SK-N-SH treated with all-trans-retinoic acid at 6 μM for 48 hours (cell line): Measurements from ENCODE around the gene ASS1.

Experiments
- ISL1 ChIP-seq: fragments of 250-450 bp; sonication (Bioruptor Pico); IDR thresholded peaks from 2 replicates; pipeline ENCODE4 v2.1.2; 2022; ENCODE audit warnings: mild to moderate bottlenecking, moderate library complexity
- PATZ1 ChIP-seq: fragments of 250-450 bp; sonication (Bioruptor Pico); IDR thresholded peaks from 2 replicates; pipeline ENCODE4 v1.8.0; 2020; ENCODE audit warnings: mild to moderate bottlenecking, moderate library complexity, borderline replicate concordance
- RARB ChIP-seq: fragments of 250-450 bp; sonication (Bioruptor Pico); IDR thresholded peaks from 2 replicates; pipeline ENCODE4 v1.8.0; 2021; ENCODE audit warnings: mild to moderate bottlenecking, moderate library complexity
- TCF4 ChIP-seq: fragments of 250-450 bp; sonication (Bioruptor Pico); IDR thresholded peaks from 2 replicates; pipeline ENCODE4 v1.8.0; 2021; ENCODE audit warnings: mild to moderate bottlenecking, moderate library complexity, borderline replicate concordance

- no peak for TF ChIP-seq PATZ1 (CRISPR knock-in tag)
- TF ChIP-seq RARB (CRISPR knock-in tag), result no peak
- no peak for TF ChIP-seq TCF4 (CRISPR knock-in tag)
- no peak for TF ChIP-seq ISL1 (CRISPR knock-in tag)
Measured at GRCh38 chr9:130424595-130425454, 19.9 kb upstream of the ASS1 start.
